NB4 (cell line): ENCODE results near the gene CDCP2.

ENCODE experiments used
- POLR2A ChIP-seq: IDR thresholded peaks from 2 replicates; pipeline ENCODE4 v1.6.1; 2011; ENCODE audit warnings: mild to moderate bottlenecking; ENCODE audit not compliant: insufficient read length; ENCODE audit errors: extremely low read depth
- TF ChIP-seq, protein P1 (sequence below): IDR thresholded peaks from one replicate; pipeline ENCODE4 v1.5.1; 2012; ENCODE audit warnings: low read depth, low read length
- TF ChIP-seq, protein P2 (sequence below): IDR thresholded peaks from 2 replicates; pipeline ENCODE4 v1.6.1; 2011; ENCODE audit warnings: low read depth, low read length

GRCh38 chr1:54159733-54160316, 7.0 kb upstream of the CDCP2 start:
- TF ChIP-seq, protein P1, sequence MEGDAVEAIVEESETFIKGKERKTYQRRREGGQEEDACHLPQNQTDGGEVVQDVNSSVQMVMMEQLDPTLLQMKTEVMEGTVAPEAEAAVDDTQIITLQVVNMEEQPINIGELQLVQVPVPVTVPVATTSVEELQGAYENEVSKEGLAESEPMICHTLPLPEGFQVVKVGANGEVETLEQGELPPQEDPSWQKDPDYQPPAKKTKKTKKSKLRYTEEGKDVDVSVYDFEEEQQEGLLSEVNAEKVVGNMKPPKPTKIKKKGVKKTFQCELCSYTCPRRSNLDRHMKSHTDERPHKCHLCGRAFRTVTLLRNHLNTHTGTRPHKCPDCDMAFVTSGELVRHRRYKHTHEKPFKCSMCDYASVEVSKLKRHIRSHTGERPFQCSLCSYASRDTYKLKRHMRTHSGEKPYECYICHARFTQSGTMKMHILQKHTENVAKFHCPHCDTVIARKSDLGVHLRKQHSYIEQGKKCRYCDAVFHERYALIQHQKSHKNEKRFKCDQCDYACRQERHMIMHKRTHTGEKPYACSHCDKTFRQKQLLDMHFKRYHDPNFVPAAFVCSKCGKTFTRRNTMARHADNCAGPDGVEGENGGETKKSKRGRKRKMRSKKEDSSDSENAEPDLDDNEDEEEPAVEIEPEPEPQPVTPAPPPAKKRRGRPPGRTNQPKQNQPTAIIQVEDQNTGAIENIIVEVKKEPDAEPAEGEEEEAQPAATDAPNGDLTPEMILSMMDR, result no peak
- TF ChIP-seq, protein P2, sequence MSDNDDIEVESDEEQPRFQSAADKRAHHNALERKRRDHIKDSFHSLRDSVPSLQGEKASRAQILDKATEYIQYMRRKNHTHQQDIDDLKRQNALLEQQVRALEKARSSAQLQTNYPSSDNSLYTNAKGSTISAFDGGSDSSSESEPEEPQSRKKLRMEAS, result no peak
- TF ChIP-seq POLR2A, result no peak
